GM12873 (cell line): ENCODE data around the gene WDR27.

Source experiments
- CTCF ChIP-seq: IDR thresholded peaks from 2 replicates; pipeline ENCODE4 v1.5.1; 2012; ENCODE audit warnings: low read depth, mild to moderate bottlenecking, moderate library complexity, low read length, control low read depth; ENCODE audit not compliant: insufficient read depth; ENCODE audit errors: missing control alignments

The WDR27 gene

GRCh38 chr6:169490246-169490641 is 211.6 kb downstream of the WDR27 start:
- no peak for TF ChIP-seq CTCF

GRCh38 chr6:169489563-169490245 is 212.1 kb downstream of the WDR27 start:
- TF ChIP-seq CTCF = no peak

- no peak for TF ChIP-seq CTCF
These were observed 214.0 kb downstream of the WDR27 start for GRCh38 chr6:169487579-169488436.

- no peak for TF ChIP-seq CTCF
These were observed 221.9 kb downstream of the WDR27 start for GRCh38 chr6:169479783-169480495.

- TF ChIP-seq CTCF = no peak
These were observed 227.5 kb downstream of the WDR27 start for GRCh38 chr6:169474362-169474761.

GRCh38 chr6:169473663-169474062 is 228.2 kb downstream of the WDR27 start:
- no peak for TF ChIP-seq CTCF
